Endothelial cell of umbilical vein (primary cell): ENCODE results near the gene CACNG5.

Experiments used
- CTCF ChIP-seq, 2 donors: IDR thresholded peaks; 1 replicate in 1 of 2; 2 replicates in 1 of 2; pipeline ENCODE4 v1.5.1; 2011; ENCODE audit warnings: low read length in 2 of 2, mild to moderate bottlenecking in 2 of 2, moderate library complexity in 2 of 2, control low read depth in 1 of 2, inconsistent platforms in 1 of 2, low read depth in 1 of 2; ENCODE audit not compliant: insufficient read depth in 1 of 2; ENCODE audit errors: extremely low read depth in 1 of 2
- EZH2 ChIP-seq: IDR thresholded peaks from 2 replicates; pipeline ENCODE4 v1.6.1; 2012; ENCODE audit warnings: borderline replicate concordance, low read depth, mild to moderate bottlenecking, moderate library complexity, low read length, inconsistent platforms; ENCODE audit not compliant: severe bottlenecking
- FOS ChIP-seq: IDR thresholded peaks from 2 replicates; pipeline ENCODE4 v1.6.1; 2011; ENCODE audit warnings: mild to moderate bottlenecking, low read length, moderate library complexity, borderline replicate concordance; ENCODE audit not compliant: insufficient read depth
- JUN ChIP-seq: IDR thresholded peaks from 2 replicates; pipeline ENCODE4 v1.6.1; 2011; ENCODE audit warnings: borderline replicate concordance, low read depth; ENCODE audit not compliant: insufficient read length, insufficient read depth
- MAX ChIP-seq: IDR thresholded peaks from 2 replicates; pipeline ENCODE4 v1.6.1; 2011; ENCODE audit not compliant: insufficient read depth, insufficient read length
- POLR2A ChIP-seq: IDR thresholded peaks from 2 replicates; pipeline ENCODE4 v1.6.1; 2012; ENCODE audit warnings: low read depth, mild to moderate bottlenecking, control low read depth, low read length
- POLR2AphosphoS5 ChIP-seq: IDR thresholded peaks from 2 replicates; pipeline ENCODE4 v1.6.1; 2012; ENCODE audit warnings: low read depth, mild to moderate bottlenecking, control low read depth, low read length, moderate library complexity; ENCODE audit not compliant: insufficient read depth

- TF ChIP-seq CTCF (IDR thresholded peaks at IDR 0.05; ENCODE audit: extremely low read depth in 1 of 2, insufficient read depth in 1 of 2, low read depth in 1 of 2, low read length in 2 of 2) = no peak
- no peak for TF ChIP-seq POLR2A
- TF ChIP-seq FOS = no peak
- no peak for TF ChIP-seq EZH2
- no peak for TF ChIP-seq POLR2AphosphoS5
- no peak for TF ChIP-seq JUN
- no peak for TF ChIP-seq MAX
These were observed 99.1 kb downstream of the CACNG5 start for GRCh38 chr17:66934040-66934439.
